Measurements from ENCODE around the gene GRM7. TPM values are rescaled to one million over a fixed set of nuclear protein-coding genes. Genes with fewer than 3 reads are reported as not detected.

GRM7 gene
- total and polyA plus RNA-seq, 2 of the 4 experiments (the other 2 are of a cell fraction), result not detected

GRCh38 chr3:7766530-7766929 lies 905.6 kb downstream of the GRM7 start:
- WGBS, 2 experiments (ENCODE audit: extremely low coverage in 2 of 2, insufficient read length in 1 of 2), result no CpG with 5 or more reads among the region's 4 CpGs
- H3K9me1 ChIP-seq (ENCODE audit: insufficient read depth, low read length), result no peaks in the 10 kb centered on the region
- no peak overlapping the region for H4K91ac ChIP-seq (ENCODE audit: insufficient read depth, low read depth, low read length)
- no peaks in the 10 kb centered on the region for H3K36me3 ChIP-seq (ENCODE audit: control insufficient read depth, insufficient read depth, low read length)
- in situ Hi-C loops (cut with MboI; ENCODE audit: low sequenced_read_pairs), result no loop called here
- TF ChIP-seq FOS (IDR thresholded peaks at IDR 0.05; ENCODE audit: low read depth, low read length) (no peak), ELK1 (IDR thresholded peaks at IDR 0.05; ENCODE audit: borderline replicate concordance, low read depth, low read length) (no peak), SMC3 (IDR thresholded peaks at IDR 0.05; ENCODE audit: low read depth, low read length) (no peak), RAD21 (IDR thresholded peaks at IDR 0.05; ENCODE audit: low read length) (no peak), CHD1 (IDR thresholded peaks at IDR 0.05; ENCODE audit: low read depth, low read length) (no peak), NFE2L2 (IDR thresholded peaks at IDR 0.05; ENCODE audit: low read depth, low read length) (no peak), POLR2A (IDR thresholded peaks at IDR 0.05; ENCODE audit: low read depth, low read length) (no peak), RFX5 (IDR thresholded peaks at IDR 0.05; ENCODE audit: low read depth, low read length) (no peak), MAFK (IDR thresholded peaks at IDR 0.05; ENCODE audit: low read depth, low read length) (no peak), BHLHE40 (IDR thresholded peaks at IDR 0.05; ENCODE audit: low read depth, low read length) (no peak), MXI1 (IDR thresholded peaks at IDR 0.05; ENCODE audit: borderline replicate concordance, low read depth, low read length) (no peak), CTCF (conservative IDR thresholded peaks at IDR 0.05; ENCODE audit: low read depth, low read length) (no peak)
- H3K4me2 ChIP-seq (ENCODE audit: low read depth, low read length), result no peak overlapping the region
- H3K14ac ChIP-seq (replicated peaks; ENCODE audit: low read depth, low read length), result no peak overlapping the region
- CTCF ChIA-PET, result no interaction called here
- H4K5ac ChIP-seq (ENCODE audit: low read depth, low read length), result no peak overlapping the region
- no peak overlapping the region for H3K4ac ChIP-seq (ENCODE audit: low read depth, low read length)
- no TSS peak for BruUV-seq (replicated peaks)
- H3K56ac ChIP-seq (ENCODE audit: extremely low read depth, insufficient read depth, low read length), result no peak overlapping the region
- no peaks in the 10 kb centered on the region for H4K20me1 ChIP-seq (ENCODE audit: insufficient read depth, low read length)
- H2AFZ ChIP-seq (replicated peaks; ENCODE audit: low read length, poor library complexity), result no peak overlapping the region
- no peak overlapping the region for H3K9ac ChIP-seq (ENCODE audit: low read depth, low read length)
- ATAC-seq (ENCODE audit: low read depth) (no peak), DNase-seq (no peak)
- no peak overlapping the region for H2BK5ac ChIP-seq (ENCODE audit: low read depth, low read length, poor library complexity, severe bottlenecking)
- no peak overlapping the region for H2BK20ac ChIP-seq (ENCODE audit: low read depth, low read length)
- intact Hi-C loops (cut with micrococcal nuclease), result no loop called here
- no peaks in the 10 kb centered on the region for H3K27me3 ChIP-seq (ENCODE audit: control insufficient read depth, insufficient read depth, low read length)
- H2BK120ac ChIP-seq (ENCODE audit: low read depth, low read length), result no peak overlapping the region
- no peak overlapping the region for H2AK5ac ChIP-seq (ENCODE audit: low read depth, low read length)
- dilution Hi-C loops (cut with HindIII; ENCODE audit: low sequenced_read_pairs, unreplicated experiment), result no loop called here
- H3K9me3 ChIP-seq (ENCODE audit: control insufficient read depth, insufficient read depth, low read length), result peaks cover 5% of the 10 kb centered on the region
- no peaks in the 10 kb centered on the region for H3K4me1 ChIP-seq (ENCODE audit: control insufficient read depth, insufficient read depth, low read length)
- POLR2A ChIA-PET (ENCODE audit: unreplicated experiment), result no interaction called here
- no peak overlapping the region for H3K18ac ChIP-seq (ENCODE audit: low read depth, low read length)
- H3K79me1 ChIP-seq (ENCODE audit: low read depth in 1 of 2, low read length in 2 of 2), result no peaks in the 10 kb centered on the region
- H4K8ac ChIP-seq (ENCODE audit: low read depth in 2 of 2, low read length in 2 of 2), result no peak overlapping the region
- H3K23ac ChIP-seq (ENCODE audit: low read depth, low read length), result no peak overlapping the region
- H3K4me3 ChIP-seq (ENCODE audit: insufficient read depth, low read depth, low read length), result no peak overlapping the region
- no peak overlapping the region for H3K27ac ChIP-seq (ENCODE audit: insufficient read depth, low read length)
- no peak overlapping the region for H2BK15ac ChIP-seq (ENCODE audit: low read depth, low read length)
- H2AK9ac ChIP-seq (replicated peaks; ENCODE audit: low read depth, low read length, poor library complexity), result no peak overlapping the region

Data from IMR-90 (cell line).